GM19193 (cell line): ENCODE results near the gene PMEPA1.

Experiments used
- POLR2A ChIP-seq: IDR thresholded peaks from 4 replicates; pipeline ENCODE4 v1.6.1; 2011; ENCODE audit not compliant: insufficient read depth, insufficient read length; ENCODE audit errors: extremely low read depth

PMEPA1 gene, protein sequence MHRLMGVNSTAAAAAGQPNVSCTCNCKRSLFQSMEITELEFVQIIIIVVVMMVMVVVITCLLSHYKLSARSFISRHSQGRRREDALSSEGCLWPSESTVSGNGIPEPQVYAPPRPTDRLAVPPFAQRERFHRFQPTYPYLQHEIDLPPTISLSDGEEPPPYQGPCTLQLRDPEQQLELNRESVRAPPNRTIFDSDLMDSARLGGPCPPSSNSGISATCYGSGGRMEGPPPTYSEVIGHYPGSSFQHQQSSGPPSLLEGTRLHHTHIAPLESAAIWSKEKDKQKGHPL

GRCh38 chr20:57709823-57710799, at the start of gene PMEPA1:
Gene PMEPA1 (minus strand): TSS chr20:57710015. CDS start chr20:57709582, 433 bp downstream.
- TF ChIP-seq POLR2A, result no peak

GRCh38 chr20:57757767-57758166, 48.0 kb upstream of the PMEPA1 start:
- no peak for TF ChIP-seq POLR2A

DNA sequence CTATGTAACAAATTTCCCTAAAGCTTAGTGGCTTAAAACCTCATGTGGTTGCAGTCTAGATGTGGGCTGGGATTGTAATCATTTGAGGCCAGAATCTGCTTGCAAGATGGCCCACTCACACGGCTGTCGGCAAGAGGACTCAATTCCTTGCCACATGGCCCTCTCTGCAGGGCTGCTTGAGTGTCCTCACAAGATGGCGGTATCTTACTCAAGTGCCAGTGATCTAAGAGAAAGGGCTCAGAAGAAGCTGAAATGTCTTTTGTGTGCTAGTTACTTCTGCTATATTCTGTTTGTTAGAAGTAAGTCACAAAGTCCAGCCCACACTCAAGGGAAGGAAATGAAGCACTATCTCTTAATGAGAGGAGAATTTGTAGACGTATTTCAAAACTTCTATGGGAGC, 47.1 kb upstream of the PMEPA1 start:
- no peak for TF ChIP-seq POLR2A

GRCh38 chr20:57756213-57756612, 46.4 kb upstream of the PMEPA1 start:
- no peak for TF ChIP-seq POLR2A

GRCh38 chr20:57755609-57756008, 45.8 kb upstream of the PMEPA1 start:
- TF ChIP-seq POLR2A, result no peak

DNA sequence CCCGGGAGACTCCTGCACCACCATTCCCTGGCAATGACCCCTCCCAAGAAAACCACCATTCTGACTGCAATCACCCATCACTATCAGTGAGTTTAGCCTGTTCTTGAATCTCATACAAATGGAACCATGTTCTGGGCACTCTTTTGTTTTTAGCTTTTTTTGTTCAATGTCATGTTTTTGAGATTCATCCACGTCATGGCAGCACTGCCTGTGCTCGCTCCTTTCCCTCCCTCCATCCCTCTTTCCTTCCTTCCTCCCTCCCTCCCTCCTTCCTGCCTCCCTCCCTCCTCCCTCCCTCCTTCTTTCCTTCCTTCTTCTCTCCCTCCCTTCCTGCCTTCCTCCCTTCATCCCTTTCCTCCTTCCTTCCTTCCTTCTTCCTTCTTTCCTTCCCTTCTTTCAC, 44.4 kb upstream of the PMEPA1 start:
- no peak for TF ChIP-seq POLR2A

GRCh38 chr20:57753332-57754164, 43.7 kb upstream of the PMEPA1 start:
- no peak for TF ChIP-seq POLR2A

DNA sequence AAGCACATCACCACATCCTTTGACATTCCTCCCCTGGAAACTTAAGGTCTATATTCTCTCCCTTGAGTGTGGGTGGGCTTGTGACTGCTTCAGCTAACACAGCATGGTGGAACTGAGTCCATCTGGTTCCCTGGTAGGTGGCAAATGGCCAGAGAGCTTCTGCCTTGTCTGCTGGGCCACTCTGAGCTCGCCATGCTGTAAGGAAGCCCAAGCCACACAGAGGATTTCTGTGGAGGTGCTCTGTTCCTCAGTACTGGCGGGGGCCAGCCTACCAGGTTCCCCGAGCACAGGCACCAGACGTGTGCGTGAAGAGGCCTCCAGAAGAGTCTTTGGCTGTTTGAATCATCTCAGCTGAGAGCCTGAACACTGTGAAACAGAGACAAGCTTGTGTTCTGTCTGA, 41.6 kb upstream of the PMEPA1 start:
- TF ChIP-seq POLR2A, result no peak

- TF ChIP-seq POLR2A, result no peak
Observed at GRCh38 chr20:57749869-57750268, 40.1 kb upstream of the PMEPA1 start.

GRCh38 chr20:57749131-57749690, 39.4 kb upstream of the PMEPA1 start:
- no peak for TF ChIP-seq POLR2A

DNA sequence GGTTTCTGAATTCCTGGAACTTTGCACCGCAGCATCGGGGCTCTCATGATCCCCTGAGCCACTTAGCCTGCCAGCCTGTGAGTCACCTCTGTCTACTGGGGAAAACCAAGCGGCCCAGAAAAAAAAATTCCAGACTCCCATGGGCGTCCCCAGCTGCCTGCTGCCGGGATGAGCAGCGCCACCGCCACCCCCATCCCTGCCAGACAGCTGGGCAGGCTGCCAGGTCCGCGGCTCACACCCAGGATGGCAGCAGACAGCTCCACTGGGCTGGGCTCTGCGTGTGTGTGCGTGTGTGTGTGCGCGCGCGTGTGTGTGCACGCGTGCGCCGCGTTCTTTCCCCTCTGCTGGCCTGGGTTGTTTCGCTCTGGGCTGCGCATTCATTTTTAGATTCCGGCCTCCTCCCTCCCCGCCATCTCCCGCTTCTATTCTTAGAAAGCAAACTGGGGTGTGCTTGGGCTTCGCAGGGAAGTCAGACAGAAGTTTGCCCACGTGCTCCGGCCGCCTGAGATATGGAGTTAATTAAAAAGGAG, 38.9 kb upstream of the PMEPA1 start:
- TF ChIP-seq POLR2A, result no peak

- TF ChIP-seq POLR2A, result no peak
Observed at GRCh38 chr20:57747861-57748481, 38.2 kb upstream of the PMEPA1 start.

DNA sequence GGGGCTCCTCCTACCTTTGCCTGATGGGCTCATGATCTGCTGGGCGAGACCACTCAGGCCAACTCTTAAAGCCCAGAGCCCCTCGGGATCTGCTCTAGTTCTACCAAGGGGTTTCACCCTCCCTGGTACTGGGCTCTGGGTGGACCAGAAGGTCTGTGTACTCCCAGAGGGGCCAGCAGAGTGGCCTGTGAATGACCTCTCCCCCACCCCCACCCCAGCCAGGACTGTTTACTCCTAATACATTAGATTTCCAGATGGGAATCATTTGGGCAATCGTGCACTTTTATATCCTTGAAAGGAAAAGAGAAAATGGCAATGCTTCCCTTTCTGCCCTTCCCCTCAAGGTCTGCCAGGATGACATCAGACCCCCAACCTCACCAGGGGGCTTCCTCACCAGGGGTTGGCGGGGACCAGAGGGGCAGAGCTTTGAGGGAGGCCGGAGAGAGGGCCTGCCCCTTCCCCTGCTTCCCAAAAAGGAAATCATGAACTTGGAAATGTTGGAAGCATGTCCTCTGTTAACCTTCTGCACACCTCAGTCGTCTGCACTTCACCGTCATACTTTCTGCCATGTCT, 37.1 kb upstream of the PMEPA1 start:
- no peak for TF ChIP-seq POLR2A

GRCh38 chr20:57746201-57746600, 36.4 kb upstream of the PMEPA1 start:
- no peak for TF ChIP-seq POLR2A
